AML-193 (cell line): Measurements from ENCODE around the gene EPB41L2.
"Not testable (repeated sequence)": the region's sequence is repeated elsewhere in the genome, so short reads cannot be mapped to it uniquely, and the experiment has no call there.

Experiments used
- DNase-seq, 2 experiments: peaks; one replicate each; lab custom pipeline; 2025; lab: John Stamatoyannopoulos, UW

Gene EPB41L2

GRCh38 chr6:131063028-131063763 lies at the start of gene EPB41L2:
Gene EPB41L2 (minus strand): TSS chr6:131063245. CDS start chr6:130956485, 106,760 bp downstream.
- DNase-seq: peak; percentile 93 to 95

GRCh38 chr6:131112249-131112648 lies 49.2 kb upstream of the EPB41L2 start:
- DNase-seq: no peak

- DNase-seq: no peak
These were observed 44.1 kb upstream of the EPB41L2 start for GRCh38 chr6:131107151-131107550.

GRCh38 chr6:131103901-131104300 lies 40.9 kb upstream of the EPB41L2 start:
- DNase-seq: no peak

- no peak for DNase-seq
These were observed 40.3 kb upstream of the EPB41L2 start for GRCh38 chr6:131103296-131103695.

- DNase-seq: no peak
These were observed 39.1 kb upstream of the EPB41L2 start for GRCh38 chr6:131101911-131102680.

GRCh38 chr6:131096786-131097185 lies 33.7 kb upstream of the EPB41L2 start:
- DNase-seq: no peak

GRCh38 chr6:131093334-131093733 lies 30.3 kb upstream of the EPB41L2 start:
- no peak for DNase-seq

GRCh38 chr6:131091944-131092343 lies 28.9 kb upstream of the EPB41L2 start:
- DNase-seq: not testable (repeated sequence)

- peak; percentile 31 to 32 for DNase-seq
These were observed 27.3 kb upstream of the EPB41L2 start for GRCh38 chr6:131090339-131090738.

GRCh38 chr6:131084982-131085381 lies 21.9 kb upstream of the EPB41L2 start:
- DNase-seq: no peak

- DNase-seq: no peak
These were observed 20.6 kb upstream of the EPB41L2 start for GRCh38 chr6:131083687-131084086.

GRCh38 chr6:131082335-131082734 lies 19.3 kb upstream of the EPB41L2 start:
- no peak for DNase-seq

- DNase-seq: no peak
These were observed 17.0 kb upstream of the EPB41L2 start for GRCh38 chr6:131080084-131080483.

- no peak for DNase-seq
These were observed 10.5 kb upstream of the EPB41L2 start for GRCh38 chr6:131073577-131073976.

- no peak for DNase-seq
These were observed 7.0 kb upstream of the EPB41L2 start for GRCh38 chr6:131070061-131070460.

GRCh38 chr6:131068165-131068564 lies 5.1 kb upstream of the EPB41L2 start:
- no peak for DNase-seq

- no peak for DNase-seq
These were observed 4.5 kb upstream of the EPB41L2 start for GRCh38 chr6:131067521-131067920.

- DNase-seq: no peak
These were observed 2.8 kb upstream of the EPB41L2 start for GRCh38 chr6:131065824-131066171.

- no peak for DNase-seq
These were observed 2.2 kb upstream of the EPB41L2 start for GRCh38 chr6:131065112-131065823.

GRCh38 chr6:131063764-131064272 lies 773 bp upstream of the EPB41L2 start:
- peak; percentile 41 to 50 for DNase-seq

- peak in 1 of 2 experiments; percentile 24 for DNase-seq
These were observed 611 bp downstream of the EPB41L2 start for GRCh38 chr6:131062241-131063027.
